HFF-Myc (cell line): Measurements from ENCODE around the gene C20orf204.

Source experiments
- DNase-seq: peaks from one replicate; pipeline ENCODE4 v3.0.0-alpha.2; 2011; ENCODE audit warnings: low read depth; ENCODE audit errors: extremely low read depth
- H3K4me3 ChIP-seq: replicated peaks from 2 replicates; pipeline ENCODE4 v1.5.1; 2011; ENCODE audit warnings: low read depth, mild to moderate bottlenecking, control low read depth, low read length
- TF ChIP-seq, protein P1 (sequence below): IDR thresholded peaks from 2 replicates; pipeline ENCODE4 v1.5.1; 2012; ENCODE audit warnings: mild to moderate bottlenecking, low read depth, low read length, control low read depth; ENCODE audit errors: missing control alignments

C20orf204 gene

GRCh38 chr20:64074184-64074789, 38.3 kb downstream of the C20orf204 start:
- DNase-seq, result no peak
- no peak overlapping the region for H3K4me3 ChIP-seq
- TF ChIP-seq, protein P1, sequence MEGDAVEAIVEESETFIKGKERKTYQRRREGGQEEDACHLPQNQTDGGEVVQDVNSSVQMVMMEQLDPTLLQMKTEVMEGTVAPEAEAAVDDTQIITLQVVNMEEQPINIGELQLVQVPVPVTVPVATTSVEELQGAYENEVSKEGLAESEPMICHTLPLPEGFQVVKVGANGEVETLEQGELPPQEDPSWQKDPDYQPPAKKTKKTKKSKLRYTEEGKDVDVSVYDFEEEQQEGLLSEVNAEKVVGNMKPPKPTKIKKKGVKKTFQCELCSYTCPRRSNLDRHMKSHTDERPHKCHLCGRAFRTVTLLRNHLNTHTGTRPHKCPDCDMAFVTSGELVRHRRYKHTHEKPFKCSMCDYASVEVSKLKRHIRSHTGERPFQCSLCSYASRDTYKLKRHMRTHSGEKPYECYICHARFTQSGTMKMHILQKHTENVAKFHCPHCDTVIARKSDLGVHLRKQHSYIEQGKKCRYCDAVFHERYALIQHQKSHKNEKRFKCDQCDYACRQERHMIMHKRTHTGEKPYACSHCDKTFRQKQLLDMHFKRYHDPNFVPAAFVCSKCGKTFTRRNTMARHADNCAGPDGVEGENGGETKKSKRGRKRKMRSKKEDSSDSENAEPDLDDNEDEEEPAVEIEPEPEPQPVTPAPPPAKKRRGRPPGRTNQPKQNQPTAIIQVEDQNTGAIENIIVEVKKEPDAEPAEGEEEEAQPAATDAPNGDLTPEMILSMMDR, result no peak

DNA sequence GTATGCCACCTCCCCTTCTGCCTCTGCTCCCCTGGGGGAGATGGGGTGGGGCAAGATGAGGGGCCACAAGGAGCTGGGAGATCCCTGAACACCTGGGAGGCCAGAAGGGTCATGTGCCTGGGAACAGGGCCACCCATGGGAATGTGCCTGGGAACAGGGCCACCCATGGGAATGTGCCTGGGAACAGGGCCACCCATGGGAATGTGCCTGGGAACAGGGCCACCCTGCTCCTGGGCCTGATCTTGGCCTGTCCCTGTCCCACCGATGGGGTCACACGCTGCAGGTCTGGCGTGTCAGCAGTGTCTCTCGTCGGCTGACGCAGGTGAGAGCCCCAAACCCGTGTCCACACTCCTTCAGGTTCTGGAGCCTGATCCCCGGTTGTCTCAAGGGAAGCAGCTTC, 39.0 kb downstream of the C20orf204 start:
- TF ChIP-seq, protein P1, result no peak
- no peak for DNase-seq
- no peak overlapping the region for H3K4me3 ChIP-seq

DNA sequence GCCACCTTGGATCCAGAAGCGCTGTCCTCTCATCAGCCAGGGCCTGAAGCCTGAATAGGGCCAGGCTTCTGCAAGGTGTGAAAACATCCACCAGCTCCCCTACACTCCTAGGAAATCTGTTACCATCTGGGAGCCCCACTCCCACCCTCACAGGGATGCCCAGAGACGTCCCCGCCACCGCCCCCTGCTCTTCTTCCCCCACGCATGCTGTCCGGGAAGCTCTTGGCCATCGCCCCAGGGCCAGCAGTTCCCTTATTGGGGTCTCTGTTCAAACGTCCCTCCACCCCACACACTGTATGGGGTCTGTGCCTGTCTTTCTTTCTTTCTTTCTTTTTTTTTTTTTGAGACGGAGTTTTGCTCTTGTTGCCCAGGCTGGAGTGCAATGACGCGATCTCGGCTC, 39.6 kb downstream of the C20orf204 start:
- TF ChIP-seq, protein P1, result no peak
- no peak overlapping the region for H3K4me3 ChIP-seq
- no peak for DNase-seq

GRCh38 chr20:64076061-64076997, 40.3 kb downstream of the C20orf204 start:
- TF ChIP-seq, protein P1, result no peak
- no peak overlapping the region for H3K4me3 ChIP-seq
- DNase-seq, result no peak

GRCh38 chr20:64077094-64077493, 41.1 kb downstream of the C20orf204 start:
- no peak for DNase-seq
- TF ChIP-seq, protein P1, result no peak
- H3K4me3 ChIP-seq, result no peak overlapping the region

- no peak overlapping the region for H3K4me3 ChIP-seq
- no peak for DNase-seq
- TF ChIP-seq, protein P1, result no peak
These were observed 41.5 kb downstream of the C20orf204 start for GRCh38 chr20:64077541-64077875.
